Muscle of back (tissue), 11 donors: ENCODE data around the gene MSI2. TPM values are rescaled to one million over a fixed set of nuclear protein-coding genes. Genes with fewer than 3 reads are reported as not detected.

Experiments
- DNase-seq, 3 donors: peaks; one replicate each; pipeline versions ENCODE4 v3.0.0 to v3.0.0-alpha.2; 2013
- polyA plus RNA-seq, 10 donors: library from polyadenylated mRNA; unstranded; fragments of 120-200 nt; gene quantifications; one replicate each; pipeline ENCODE4 v1.2.1, GENCODE V29; 2013; ENCODE audit not compliant: insufficient read length in 10 of 10

Gene MSI2
- polyA plus RNA-seq, 10 donors = 22.9 to 37.2 (median 27.4) TPM

GRCh38 chr17:57678393-57678792, 422.1 kb downstream of the MSI2 start:
- DNase-seq = no peak

DNA sequence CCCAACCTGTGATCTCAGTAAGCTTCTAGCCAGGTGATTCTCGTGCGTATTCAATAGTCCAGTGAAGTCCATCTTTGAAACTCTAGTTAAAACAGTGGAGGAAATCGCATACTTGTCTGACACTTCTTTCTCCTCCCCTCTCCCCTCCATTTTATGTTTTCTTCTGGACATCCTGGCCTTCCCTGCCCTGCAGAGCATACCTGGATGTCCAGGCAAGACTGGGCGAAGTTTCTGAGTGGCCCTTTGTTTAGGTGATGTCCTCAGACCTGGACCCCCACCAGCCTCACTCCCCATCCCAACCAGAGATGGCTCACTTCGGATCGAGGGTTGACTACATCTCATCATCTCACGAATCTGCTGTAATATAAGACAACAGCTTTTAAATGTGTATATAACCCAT, 423.0 kb downstream of the MSI2 start:
- DNase-seq = no peak

DNA sequence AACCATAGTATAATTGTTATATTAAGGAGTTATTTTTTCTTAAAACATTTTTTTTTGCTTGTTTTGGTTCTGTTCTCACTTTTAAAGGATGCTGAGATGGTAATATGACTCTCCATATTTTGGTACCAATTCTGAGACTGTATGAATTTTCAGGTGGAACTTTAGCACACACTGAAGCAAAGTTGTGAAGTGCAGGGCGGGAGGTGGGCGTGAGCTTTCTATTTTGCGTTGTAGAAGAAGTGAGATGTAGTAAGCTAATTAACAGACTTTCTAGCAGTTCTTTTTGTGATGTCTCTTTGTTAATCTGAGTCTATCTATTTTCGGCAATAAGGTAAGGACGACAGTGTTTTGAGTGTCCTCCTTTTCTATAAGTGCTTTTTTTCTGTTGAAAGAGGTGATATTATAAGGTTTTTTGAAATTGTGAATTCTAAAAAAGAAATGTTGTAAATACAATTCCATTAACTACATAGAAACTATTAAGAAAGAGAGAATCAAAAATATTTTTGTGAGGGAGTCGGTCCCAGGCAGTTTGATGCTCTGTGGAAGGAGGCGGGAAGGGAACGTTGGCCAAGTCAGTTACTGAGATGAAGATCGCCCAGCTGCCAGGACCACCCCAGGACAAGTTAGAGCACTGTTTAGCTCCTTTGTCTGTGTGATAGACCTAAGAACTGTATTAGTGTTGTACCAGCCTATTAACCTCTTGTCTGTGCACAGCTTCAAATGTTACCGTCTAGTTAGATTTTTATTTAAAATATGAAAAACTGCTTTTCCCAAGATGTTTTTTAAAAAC, 423.8 kb downstream of the MSI2 start:
- DNase-seq = no peak

DNA sequence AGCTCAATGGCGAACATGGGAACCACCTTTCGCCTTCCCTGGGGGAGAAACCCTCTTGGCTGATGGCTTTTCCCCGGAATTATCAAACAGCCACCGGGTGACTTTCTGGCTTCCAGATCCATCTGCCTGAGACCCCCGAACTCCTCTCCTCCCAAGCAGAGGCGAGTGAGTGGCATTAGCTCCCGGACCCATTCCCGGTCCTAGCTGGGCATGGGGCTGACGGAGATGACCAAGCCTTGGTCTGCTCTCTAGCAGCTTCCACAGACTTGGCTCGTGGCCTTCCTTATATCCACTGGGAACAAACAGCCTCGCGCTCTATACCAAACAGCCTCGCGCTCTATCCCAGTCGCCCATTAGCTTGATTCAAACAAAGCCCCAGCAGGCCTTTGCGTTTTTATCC, 426.4 kb downstream of the MSI2 start:
- no peak for DNase-seq

DNA sequence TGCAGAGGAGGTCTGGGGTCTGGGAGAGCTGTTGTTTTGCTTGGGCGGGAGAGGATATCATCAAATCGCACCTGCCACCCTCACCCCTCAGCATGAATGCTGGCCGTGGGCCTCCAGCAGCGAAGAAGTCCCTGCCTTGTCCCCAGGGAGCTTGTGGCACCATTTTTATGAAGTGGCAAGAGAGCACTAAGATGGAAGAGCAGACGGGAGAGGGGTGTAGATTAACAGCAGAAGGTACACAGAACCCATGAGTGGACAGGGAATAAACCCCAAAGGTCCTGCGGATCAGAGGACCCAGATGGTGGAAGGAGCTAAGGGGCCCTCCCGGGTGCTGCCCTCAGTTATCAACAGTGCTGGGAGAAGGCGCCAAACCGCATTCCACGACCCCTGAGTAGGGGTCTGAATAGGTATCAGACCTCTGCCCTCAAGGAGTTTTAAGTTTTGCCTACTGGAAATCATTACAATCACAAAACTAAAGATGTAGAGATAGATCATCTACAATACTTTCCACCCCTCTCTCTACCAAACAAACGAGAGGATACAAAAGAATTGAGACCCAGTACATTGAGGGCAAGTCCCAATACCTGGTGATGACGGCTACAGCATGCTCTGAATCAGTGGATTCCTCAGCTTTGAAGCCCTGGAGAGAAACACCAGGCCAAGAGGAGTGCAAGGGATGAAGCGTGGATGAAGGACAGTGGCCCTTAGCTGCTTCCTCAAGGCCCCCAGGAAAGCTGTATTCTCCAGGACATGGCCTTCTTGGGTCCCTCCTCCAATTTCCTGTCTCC, 428.6 kb downstream of the MSI2 start:
- no peak for DNase-seq

DNA sequence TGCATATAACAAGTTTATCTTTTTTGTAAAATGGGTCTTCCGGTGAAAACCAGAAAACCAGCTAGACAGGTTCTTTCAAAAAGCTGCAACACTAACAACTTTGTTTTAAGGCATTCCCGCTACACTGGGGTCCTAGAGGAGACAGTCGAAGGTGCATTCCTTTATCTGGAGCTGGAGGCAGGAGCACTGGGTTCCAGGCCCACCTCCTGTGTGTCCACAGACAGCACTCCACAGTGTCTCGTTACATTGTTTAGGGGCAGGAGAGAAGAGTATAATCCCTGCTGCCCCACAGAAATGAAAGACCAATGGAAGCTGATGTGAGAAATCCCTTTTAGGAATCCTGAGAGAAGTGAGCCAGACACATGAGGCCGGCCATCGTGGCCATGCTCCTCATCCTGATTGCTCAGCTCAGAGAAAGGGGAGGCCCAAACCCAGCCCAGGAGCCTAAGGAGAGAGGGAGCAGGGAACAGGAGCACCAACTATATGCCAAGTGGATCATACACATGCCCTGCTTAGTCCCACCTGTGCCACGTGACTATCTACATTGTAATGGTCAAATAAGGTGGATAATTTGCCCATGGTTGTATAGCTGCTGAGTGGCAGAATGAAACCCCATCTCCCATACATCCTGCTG, 429.3 kb downstream of the MSI2 start:
- DNase-seq = no peak

- no peak for DNase-seq
These were observed 431.3 kb downstream of the MSI2 start for GRCh38 chr17:57687642-57688041.

GRCh38 chr17:57689254-57689653, 432.9 kb downstream of the MSI2 start:
- DNase-seq = no peak

DNA sequence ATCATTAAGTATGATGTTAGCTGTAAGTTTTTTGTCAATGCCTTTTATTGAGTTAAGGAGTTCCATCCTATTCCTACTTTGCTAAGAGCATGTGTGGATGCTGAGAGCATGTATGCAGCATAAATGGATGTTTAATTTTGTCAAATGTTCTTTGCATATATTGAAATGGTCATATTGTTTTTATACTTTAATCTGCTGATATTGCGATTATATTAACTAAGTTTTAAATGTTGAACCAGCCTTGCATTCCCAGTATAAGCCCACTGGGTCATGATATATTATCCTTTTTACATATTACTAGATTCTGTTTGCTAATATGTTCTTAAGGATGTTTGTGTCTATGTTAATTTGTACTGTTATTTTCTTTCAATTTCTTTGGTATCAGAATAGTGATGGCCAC, 435.6 kb downstream of the MSI2 start:
- DNase-seq = no peak

GRCh38 chr17:57692770-57693169, 436.4 kb downstream of the MSI2 start:
- no peak for DNase-seq

GRCh38 chr17:57694051-57694450, 437.7 kb downstream of the MSI2 start:
- DNase-seq = no peak

DNA sequence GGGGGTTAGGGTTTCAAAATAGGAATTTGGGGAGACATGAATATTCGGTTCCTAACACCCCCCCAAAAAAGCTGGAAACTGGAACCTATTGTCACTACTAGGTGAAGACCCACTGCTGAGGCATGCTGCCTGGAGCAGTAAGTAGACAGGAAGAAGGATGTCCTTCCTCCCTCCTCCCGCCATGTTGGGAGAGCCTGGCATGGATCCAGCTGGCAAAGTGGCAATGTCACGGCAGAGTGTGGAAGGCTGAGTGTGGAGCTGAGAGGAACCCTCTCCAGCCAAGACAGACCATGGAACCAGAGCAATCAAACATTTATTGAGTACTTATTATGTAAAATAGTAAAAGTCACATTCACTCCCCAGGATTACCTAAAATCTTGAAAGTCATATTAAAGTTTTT, 439.7 kb downstream of the MSI2 start:
- DNase-seq = no peak

- DNase-seq = no peak
These were observed 440.9 kb downstream of the MSI2 start for GRCh38 chr17:57697197-57697596.

DNA sequence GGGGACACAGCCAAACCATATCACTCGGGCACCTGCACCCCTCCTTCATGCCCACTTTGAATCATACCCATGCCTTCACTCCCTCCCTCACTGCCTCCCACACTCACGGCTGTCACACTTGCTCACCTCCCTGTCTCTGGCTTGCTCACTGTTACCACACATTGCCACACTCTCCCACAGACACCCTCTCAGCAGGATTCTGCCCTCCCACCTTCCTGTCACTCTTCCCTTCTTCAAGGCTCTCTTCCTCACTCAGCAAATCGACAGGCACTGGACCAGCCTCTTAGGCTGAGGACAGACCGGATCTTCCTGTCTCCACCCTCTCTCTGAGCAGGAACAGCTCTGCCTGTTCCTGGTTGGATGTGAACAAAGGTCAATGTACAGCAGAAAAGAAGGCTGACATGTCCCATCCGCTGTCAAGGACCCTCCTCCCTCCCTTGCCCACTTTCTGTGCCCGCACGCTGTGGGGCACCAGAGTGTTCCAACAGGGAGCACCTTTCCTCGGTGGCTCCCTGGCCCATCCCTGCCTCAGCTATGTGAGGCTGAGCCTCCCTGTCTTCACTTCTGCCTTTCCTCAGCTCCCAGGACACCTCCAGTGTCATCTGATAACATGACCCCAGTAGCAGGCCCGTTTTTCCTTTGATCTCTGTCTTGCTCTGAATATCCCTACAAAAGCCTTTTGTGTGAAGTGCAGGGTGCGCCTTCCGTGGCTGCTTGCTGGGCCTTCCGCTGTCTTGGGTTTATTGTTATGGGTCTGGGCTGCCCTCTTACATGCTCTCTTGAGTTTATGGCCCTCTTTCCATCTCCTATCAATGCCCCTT, 441.8 kb downstream of the MSI2 start:
- DNase-seq = no peak

DNA sequence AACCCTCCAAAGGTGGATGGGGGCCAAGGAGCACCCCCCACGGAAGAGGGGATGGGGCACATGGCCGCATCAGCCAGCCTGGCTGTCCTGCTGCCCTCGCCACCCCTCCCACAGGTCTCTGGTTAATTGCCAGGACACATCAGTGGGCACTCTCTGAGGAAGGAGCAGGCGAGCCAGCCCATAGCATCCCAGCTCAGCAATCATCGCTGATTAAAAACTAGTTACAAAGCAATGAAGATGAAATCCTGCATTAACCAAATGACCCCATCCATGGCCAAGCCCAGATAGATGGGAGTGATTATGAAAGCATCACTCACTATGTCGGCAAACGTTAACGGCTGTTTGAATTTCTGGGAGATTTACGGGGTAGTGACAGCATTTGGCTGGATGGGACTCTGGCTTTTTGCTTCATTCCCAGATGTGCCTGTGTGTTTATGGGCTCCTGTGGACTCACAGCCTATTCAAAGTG, 443.5 kb downstream of the MSI2 start:
- DNase-seq = peak in 2 of 3 donors; percentile 38 to 73

GRCh38 chr17:57701124-57701523, 444.8 kb downstream of the MSI2 start:
- no peak for DNase-seq

- DNase-seq = no peak
These were observed 446.9 kb downstream of the MSI2 start for GRCh38 chr17:57703273-57703672.

DNA sequence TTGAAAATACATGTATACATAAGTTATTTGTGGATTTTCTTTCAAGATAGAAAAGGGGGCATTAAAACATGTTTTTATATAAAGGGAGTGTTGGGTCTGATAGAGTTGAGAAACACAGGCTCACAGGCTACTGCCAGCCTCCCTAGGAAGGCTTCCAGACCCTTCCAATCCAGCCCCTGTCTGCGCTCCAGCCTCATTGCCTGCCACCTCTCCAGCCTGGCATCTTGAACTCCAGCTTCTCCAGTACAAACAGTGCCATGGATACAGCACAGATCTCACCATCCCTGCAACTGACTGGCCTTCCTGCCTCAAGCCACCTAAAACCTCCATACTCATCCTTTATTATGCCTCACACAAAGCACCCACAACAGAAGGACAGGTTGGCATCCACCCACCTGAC, 448.1 kb downstream of the MSI2 start:
- no peak for DNase-seq

DNA sequence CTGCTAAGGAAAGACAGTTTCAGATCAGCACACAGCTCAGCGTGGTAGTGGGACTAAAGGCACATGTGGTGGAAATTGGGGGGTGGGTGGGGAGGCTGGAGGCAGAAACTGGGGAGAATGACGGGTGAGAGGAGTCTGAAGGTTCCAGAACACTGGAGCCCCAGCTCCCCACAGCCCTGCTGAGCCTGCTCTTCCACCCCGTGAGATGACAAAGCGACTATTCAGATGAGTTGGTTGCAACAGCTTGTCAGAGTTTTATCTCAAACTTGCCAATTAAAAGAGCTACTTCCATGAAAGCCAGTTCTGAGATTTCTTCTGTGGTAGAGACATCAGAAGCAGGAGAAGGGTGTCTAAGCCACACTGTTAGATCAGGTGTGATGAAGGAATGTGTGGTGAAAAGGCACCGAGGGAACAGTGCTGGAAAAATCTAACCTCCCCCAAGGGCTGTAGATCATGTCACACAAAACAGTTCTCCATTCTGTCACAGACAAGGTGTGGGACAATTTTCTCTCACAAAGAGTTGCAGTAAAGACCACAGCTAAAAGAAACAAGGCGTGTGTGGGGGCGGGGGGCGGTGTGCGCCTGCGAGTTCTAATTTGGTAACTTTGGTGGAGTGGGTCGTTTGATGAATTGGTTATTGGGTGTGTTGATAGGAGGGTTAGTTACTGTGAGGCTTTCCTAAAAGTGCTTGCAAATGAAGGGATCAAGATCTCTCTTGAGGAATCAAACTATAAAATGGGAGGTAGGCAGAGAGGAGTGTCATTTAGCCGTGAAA, 449.8 kb downstream of the MSI2 start:
- no peak for DNase-seq

DNA sequence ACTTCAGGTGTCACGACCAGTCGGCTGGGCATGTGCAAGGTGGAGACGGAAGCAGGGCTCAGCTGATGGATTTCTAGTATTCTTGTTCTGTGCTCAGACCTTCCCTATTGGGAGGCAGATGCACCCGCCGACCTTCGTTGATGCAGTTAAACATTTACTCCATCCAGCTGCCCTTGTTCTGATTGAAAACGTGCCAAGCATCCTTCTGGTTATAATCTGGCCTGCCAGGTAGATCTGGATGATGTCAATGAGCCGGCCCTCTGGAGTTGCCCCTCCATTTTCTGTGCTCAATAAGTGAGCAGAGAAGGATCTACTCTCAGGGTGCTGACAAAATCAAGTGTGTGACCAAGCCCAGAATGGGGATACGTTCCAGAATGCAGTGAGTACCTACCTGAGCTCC, 450.4 kb downstream of the MSI2 start:
- no peak for DNase-seq

GRCh38 chr17:57707892-57708291, 451.6 kb downstream of the MSI2 start:
- DNase-seq = peak in 1 of 3 donors; percentile 54
